Liver (tissue), 3 donors: ENCODE measurements around the gene RBM38.

Experiments used
- FOXA1 ChIP-seq: IDR thresholded peaks from 2 replicates; pipeline ENCODE4 v1.6.1; 2016; ENCODE audit warnings: antibody characterized with exemption
- GABPA ChIP-seq, 2 donors: IDR thresholded peaks in 1 of 2; conservative IDR thresholded peaks in 1 of 2; 2 replicates each; pipeline ENCODE4 v1.6.1; 2016; ENCODE audit warnings: antibody characterized with exemption in 2 of 2, mild to moderate bottlenecking in 1 of 2, moderate library complexity in 1 of 2
- SP1 ChIP-seq: IDR thresholded peaks from 2 replicates; pipeline ENCODE4 v1.6.1; 2018; ENCODE audit warnings: antibody characterized with exemption, mild to moderate bottlenecking
- TAF1 ChIP-seq: conservative IDR thresholded peaks from 2 replicates; pipeline ENCODE4 v1.6.1; 2016; ENCODE audit warnings: antibody characterized with exemption, mild to moderate bottlenecking
- TF ChIP-seq, protein P1 (sequence below): fragments of 150-350 bp; IDR thresholded peaks from 2 replicates; pipeline ENCODE4 v1.5.1; 2017; ENCODE audit warnings: improper control_type of control experiment, low read depth, low read length; ENCODE audit not compliant: missing input control
- donor health status: healthy.
- donor health status: healthy.

DNA sequence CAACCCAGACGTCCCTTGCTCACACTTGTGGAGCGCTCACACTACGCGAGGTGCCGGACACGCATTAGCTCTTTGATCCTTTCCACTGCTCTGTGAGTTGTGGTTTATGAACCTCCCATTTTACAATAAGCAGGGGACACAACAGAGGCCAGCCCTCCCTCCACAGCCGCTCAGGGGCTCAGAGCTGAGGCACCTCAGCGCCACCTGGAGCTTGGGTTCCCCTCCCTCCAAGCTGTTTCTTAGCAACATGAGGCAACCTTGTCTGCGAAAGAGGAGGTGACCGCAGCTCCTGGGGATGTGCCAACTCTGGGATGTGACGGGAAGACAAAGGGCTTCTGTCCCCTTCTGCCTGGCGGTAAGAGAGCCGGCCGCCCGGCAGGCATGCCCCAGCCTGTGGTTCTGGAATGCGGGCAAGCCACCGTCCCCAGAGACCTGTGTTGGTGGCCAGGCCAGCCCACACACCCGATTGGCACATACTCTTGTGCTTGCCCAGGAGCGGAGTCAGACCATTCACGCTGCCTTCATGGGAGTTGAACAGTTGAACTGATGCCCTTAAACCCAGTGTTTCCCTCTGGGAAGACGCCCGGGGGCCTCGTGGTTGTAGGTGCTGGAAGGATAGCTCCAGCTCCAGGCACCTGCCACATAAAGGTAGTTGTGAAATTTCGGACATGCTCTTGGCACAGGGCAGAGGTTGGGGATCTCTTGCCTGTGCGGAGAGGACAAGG, 44.5 kb downstream of the RBM38 start:
- TF ChIP-seq TAF1 (no peak), SP1 (peak; percentile 75), GABPA (IDR thresholded peaks at IDR 0.05 in 1 of 2, conservative IDR thresholded peaks at IDR 0.05 in 1 of 2) (no peak), FOXA1 (no peak)
- TF ChIP-seq, protein P1, sequence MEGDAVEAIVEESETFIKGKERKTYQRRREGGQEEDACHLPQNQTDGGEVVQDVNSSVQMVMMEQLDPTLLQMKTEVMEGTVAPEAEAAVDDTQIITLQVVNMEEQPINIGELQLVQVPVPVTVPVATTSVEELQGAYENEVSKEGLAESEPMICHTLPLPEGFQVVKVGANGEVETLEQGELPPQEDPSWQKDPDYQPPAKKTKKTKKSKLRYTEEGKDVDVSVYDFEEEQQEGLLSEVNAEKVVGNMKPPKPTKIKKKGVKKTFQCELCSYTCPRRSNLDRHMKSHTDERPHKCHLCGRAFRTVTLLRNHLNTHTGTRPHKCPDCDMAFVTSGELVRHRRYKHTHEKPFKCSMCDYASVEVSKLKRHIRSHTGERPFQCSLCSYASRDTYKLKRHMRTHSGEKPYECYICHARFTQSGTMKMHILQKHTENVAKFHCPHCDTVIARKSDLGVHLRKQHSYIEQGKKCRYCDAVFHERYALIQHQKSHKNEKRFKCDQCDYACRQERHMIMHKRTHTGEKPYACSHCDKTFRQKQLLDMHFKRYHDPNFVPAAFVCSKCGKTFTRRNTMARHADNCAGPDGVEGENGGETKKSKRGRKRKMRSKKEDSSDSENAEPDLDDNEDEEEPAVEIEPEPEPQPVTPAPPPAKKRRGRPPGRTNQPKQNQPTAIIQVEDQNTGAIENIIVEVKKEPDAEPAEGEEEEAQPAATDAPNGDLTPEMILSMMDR = no peak
